A673 (cell line): ENCODE data around the gene MAN1A2.

Experiments
- EZH2 ChIP-seq: fragments of 200-600 bp; sonication (generic); IDR thresholded peaks from 2 replicates; pipeline ENCODE4 v1.6.1; 2017; ENCODE audit warnings: borderline replicate concordance, low read depth, mild to moderate bottlenecking, mixed read lengths, antibody characterized with exemption, low read length; ENCODE audit not compliant: poor library complexity, severe bottlenecking
- TF ChIP-seq, protein P1 (sequence below): fragments of 300-800, 200-600 bp; sonication (generic); conservative IDR thresholded peaks from 2 replicates; pipeline ENCODE4 v1.5.1; 2017; ENCODE audit warnings: low read depth, mild to moderate bottlenecking, antibody characterized with exemption, low read length, moderate library complexity, mixed read lengths

DNA sequence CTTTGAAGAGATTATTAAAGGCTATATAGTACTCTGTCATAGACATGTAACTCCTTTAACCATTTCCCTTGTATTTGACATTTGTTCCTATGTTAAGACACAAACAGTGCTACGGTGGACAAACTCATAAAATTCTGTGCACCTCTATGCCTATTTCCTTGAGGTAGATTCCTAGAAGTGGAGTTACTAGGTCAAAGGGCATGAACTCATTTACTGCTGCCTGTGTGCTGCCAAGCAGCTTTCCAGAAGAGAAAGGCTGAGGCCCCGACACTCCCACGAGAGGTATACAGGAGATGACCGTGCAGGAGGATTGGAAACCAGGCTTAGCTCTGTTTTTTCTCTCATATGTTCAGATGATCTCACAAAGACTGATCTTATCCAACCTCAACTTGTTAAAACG, 204.2 kb downstream of the MAN1A2 start:
- TF ChIP-seq, protein P1, sequence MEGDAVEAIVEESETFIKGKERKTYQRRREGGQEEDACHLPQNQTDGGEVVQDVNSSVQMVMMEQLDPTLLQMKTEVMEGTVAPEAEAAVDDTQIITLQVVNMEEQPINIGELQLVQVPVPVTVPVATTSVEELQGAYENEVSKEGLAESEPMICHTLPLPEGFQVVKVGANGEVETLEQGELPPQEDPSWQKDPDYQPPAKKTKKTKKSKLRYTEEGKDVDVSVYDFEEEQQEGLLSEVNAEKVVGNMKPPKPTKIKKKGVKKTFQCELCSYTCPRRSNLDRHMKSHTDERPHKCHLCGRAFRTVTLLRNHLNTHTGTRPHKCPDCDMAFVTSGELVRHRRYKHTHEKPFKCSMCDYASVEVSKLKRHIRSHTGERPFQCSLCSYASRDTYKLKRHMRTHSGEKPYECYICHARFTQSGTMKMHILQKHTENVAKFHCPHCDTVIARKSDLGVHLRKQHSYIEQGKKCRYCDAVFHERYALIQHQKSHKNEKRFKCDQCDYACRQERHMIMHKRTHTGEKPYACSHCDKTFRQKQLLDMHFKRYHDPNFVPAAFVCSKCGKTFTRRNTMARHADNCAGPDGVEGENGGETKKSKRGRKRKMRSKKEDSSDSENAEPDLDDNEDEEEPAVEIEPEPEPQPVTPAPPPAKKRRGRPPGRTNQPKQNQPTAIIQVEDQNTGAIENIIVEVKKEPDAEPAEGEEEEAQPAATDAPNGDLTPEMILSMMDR, result no peak
- TF ChIP-seq EZH2, result no peak
